Measurements from ENCODE around the gene SGO1.

The SGO1 gene

GRCh38 chr3:20154928-20155327 lies 31.1 kb downstream of the SGO1 start:
- DNase-seq (ENCODE audit: low spot score): no peak

- DNase-seq (ENCODE audit: low spot score): no peak
Measured at GRCh38 chr3:20154078-20154477, 31.9 kb downstream of the SGO1 start.

GRCh38 chr3:20148466-20148865 lies 37.5 kb downstream of the SGO1 start:
- no peak for DNase-seq (ENCODE audit: low spot score)

GRCh38 chr3:20147361-20147760 lies 38.6 kb downstream of the SGO1 start:
- no peak for DNase-seq (ENCODE audit: low spot score)

GRCh38 chr3:20146301-20146700 lies 39.7 kb downstream of the SGO1 start:
- no peak for DNase-seq (ENCODE audit: low spot score)

GRCh38 chr3:20145874-20146273 lies 40.1 kb downstream of the SGO1 start:
- DNase-seq (ENCODE audit: low spot score): no peak

- DNase-seq (ENCODE audit: low spot score): no peak
Measured at GRCh38 chr3:20143519-20143918, 42.5 kb downstream of the SGO1 start.

GRCh38 chr3:20142517-20142916 lies 43.5 kb downstream of the SGO1 start:
- no peak for DNase-seq (ENCODE audit: low spot score)

GRCh38 chr3:20141851-20142250 lies 44.2 kb downstream of the SGO1 start:
- peak; percentile 10 for DNase-seq (ENCODE audit: low spot score)

- DNase-seq (ENCODE audit: low spot score): no peak
Measured at GRCh38 chr3:20141316-20141715, 44.7 kb downstream of the SGO1 start.

GRCh38 chr3:20140881-20141280 lies 45.1 kb downstream of the SGO1 start:
- DNase-seq (ENCODE audit: low spot score): no peak

GRCh38 chr3:20137647-20138046 lies 48.4 kb downstream of the SGO1 start:
- DNase-seq (ENCODE audit: low spot score): no peak

GRCh38 chr3:20136231-20136630 lies 49.8 kb downstream of the SGO1 start:
- no peak for DNase-seq (ENCODE audit: low spot score)

- DNase-seq (ENCODE audit: low spot score): no peak
Measured at GRCh38 chr3:20130106-20130505, 55.9 kb downstream of the SGO1 start.

- DNase-seq (ENCODE audit: low spot score): no peak
Measured at GRCh38 chr3:20128358-20128757, 57.6 kb downstream of the SGO1 start.

GRCh38 chr3:20125897-20126296 lies 60.1 kb downstream of the SGO1 start:
- no peak for DNase-seq (ENCODE audit: low spot score)

- no peak for DNase-seq (ENCODE audit: low spot score)
Measured at GRCh38 chr3:20125289-20125688, 60.7 kb downstream of the SGO1 start.

GRCh38 chr3:20123131-20123652 lies 62.8 kb downstream of the SGO1 start:
- DNase-seq (ENCODE audit: low spot score): no peak

- no peak for DNase-seq (ENCODE audit: low spot score)
Measured at GRCh38 chr3:20121088-20121487, 64.9 kb downstream of the SGO1 start.

Data from AG08396 (cell line).